ENCODE data around the gene HAX1.

DNA sequence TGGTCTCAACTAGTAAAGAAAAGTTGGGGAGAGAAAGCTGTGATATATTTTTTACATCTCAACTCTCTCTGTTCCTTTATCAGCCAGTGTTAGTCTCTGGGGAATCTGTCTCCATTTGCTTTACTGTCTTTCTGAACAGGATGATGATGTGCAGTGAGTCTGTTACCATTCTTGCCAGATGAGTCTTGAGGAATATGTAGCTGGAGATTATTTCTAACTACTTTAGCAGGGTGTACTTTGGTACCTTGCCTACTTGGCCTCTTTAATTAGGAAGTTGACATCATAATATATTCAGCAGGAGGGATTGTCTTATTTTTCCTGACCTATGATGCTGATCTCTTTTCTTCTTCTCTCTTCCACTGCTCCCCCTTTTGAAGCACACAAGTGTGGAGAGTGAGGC, 15.7 kb upstream of the HAX1 start:
- TF ChIP-seq CTCF (IDR thresholded peaks at IDR 0.05; ENCODE audit: poor library complexity, severe bottlenecking) (no peak), TAF1 (IDR thresholded peaks at IDR 0.05; ENCODE audit: low read depth) (no peak), EP300 (conservative IDR thresholded peaks at IDR 0.05; ENCODE audit: poor library complexity, severe bottlenecking) (no peak), MXI1 (conservative IDR thresholded peaks at IDR 0.05; ENCODE audit: poor library complexity, severe bottlenecking) (no peak), EZH2 (IDR thresholded peaks at IDR 0.05; ENCODE audit: borderline replicate concordance, insufficient read depth, low read length, poor library complexity, severe bottlenecking) (no peak)
